HG03439 (cell line): ENCODE results near the gene RHOF.

Source experiments
- ATAC-seq: cut with Tn5 transposase; IDR thresholded peaks from one replicate; pipeline ENCODE4 v1.9.1; 2021; ENCODE audit warnings: mild to moderate bottlenecking, moderate library complexity; ENCODE audit not compliant: unreplicated experiment

Gene RHOF

GRCh38 chr12:121805171-121806008, 11.9 kb upstream of the RHOF start:
- no peak for ATAC-seq

- ATAC-seq, result no peak
Observed at GRCh38 chr12:121804417-121805111, 11.1 kb upstream of the RHOF start.

- ATAC-seq, result no peak
Observed at GRCh38 chr12:121803861-121804416, 10.5 kb upstream of the RHOF start, which contains the start of gene SETD1B. SETD1B (plus strand) TSS chr12:121804009; CDS start chr12:121804738, 729 bp downstream.

- ATAC-seq, result peak; percentile 32
Observed at GRCh38 chr12:121802843-121803698, 9.6 kb upstream of the RHOF start.

- ATAC-seq, result no peak
Observed at GRCh38 chr12:121802485-121802842, 9.0 kb upstream of the RHOF start.

GRCh38 chr12:121801595-121802484, 8.4 kb upstream of the RHOF start:
- ATAC-seq, result no peak

- ATAC-seq, result no peak
Observed at GRCh38 chr12:121800694-121801594, 7.5 kb upstream of the RHOF start.

- ATAC-seq, result no peak
Observed at GRCh38 chr12:121799842-121800693, 6.6 kb upstream of the RHOF start.

- no peak for ATAC-seq
Observed at GRCh38 chr12:121799156-121799841, 5.8 kb upstream of the RHOF start.

- ATAC-seq, result no peak
Observed at GRCh38 chr12:121798787-121799155, 5.3 kb upstream of the RHOF start.

GRCh38 chr12:121797937-121798786, 4.7 kb upstream of the RHOF start:
- ATAC-seq, result no peak

- no peak for ATAC-seq
Observed at GRCh38 chr12:121796855-121797751, 3.6 kb upstream of the RHOF start.

- ATAC-seq, result no peak
Observed at GRCh38 chr12:121795034-121795968, 1.8 kb upstream of the RHOF start.

- ATAC-seq, result no peak
Observed at GRCh38 chr12:121794534-121795033, 1.1 kb upstream of the RHOF start.
